GM18861 (cell line): Measurements from ENCODE around the gene SAV1.
A peak's percentile ranks its signal among the peaks of the same experiment; 100 is the strongest.
"Not testable (repeated sequence)": the region's sequence is repeated elsewhere in the genome, so short reads cannot be mapped to it uniquely, and the experiment has no call there.

Experiments used
- ATAC-seq: cut with Tn5 transposase; IDR thresholded peaks from one replicate; pipeline ENCODE4 v1.9.1; 2021; ENCODE audit not compliant: unreplicated experiment

Gene SAV1

DNA sequence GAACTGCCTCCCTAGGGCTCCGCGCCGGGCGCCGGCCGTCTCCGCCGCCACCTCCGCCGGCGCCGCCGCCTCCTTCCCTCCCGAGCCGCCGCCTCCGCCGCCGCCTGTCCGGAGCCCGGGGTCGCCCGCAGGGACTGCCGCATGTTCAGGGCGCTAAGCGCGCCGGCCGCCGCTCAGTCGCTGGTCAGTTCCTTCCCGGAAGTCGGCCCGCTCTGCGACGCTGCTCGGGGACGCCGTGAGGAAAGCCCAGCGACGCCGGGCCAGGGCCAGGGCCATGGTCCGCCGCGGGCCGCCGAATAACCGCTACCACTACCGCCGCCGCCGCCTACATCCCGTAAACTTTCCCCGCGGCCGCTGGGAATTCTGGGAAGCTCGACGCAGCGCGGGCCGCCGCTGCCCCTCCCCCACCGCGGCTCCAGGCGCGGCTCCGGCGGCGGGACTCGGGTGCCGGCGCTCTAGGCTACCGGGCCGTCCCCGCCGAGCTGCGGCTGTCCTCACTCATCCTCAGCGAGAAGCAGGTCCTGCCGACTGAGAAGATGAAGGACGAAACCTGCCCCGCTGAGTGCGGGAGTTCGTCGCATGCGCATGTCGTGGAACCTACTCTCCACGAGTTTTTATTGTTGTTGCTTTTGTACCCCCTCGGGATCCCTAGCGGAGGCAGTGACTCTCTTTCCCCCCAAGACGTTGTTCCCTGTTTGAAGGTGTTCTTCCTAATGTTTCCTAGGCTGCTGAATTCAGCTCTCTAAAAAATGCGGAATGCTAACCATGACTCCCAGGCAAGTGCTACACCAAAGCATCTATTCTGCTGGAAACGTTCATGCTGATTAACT lies at the start of gene SAV1:
Gene SAV1 (minus strand): TSS at position 311 of the 830 bp plus-strand sequence. CDS start 339 bp downstream, outside the sequence.
- peak; percentile 34 for ATAC-seq

DNA sequence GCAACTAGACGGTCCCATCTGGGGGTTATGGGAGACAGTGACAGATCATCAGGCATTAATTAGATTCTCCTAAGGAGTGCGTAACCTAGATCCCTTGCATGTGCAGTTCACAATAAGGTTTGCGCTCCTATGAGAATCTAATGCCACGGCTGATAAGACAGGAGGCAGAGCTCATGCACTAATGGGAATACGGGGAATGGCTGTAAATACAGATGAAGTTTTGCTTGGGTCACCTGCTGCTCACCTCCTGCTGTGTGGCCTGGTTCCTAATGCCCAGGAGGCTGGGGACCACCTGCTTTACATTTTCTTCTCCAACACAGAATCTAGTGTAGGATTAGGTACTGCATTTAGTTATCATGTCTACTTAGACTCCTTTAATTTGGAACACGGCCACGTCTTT lies 49.7 kb upstream of the SAV1 start:
- ATAC-seq = no peak

DNA sequence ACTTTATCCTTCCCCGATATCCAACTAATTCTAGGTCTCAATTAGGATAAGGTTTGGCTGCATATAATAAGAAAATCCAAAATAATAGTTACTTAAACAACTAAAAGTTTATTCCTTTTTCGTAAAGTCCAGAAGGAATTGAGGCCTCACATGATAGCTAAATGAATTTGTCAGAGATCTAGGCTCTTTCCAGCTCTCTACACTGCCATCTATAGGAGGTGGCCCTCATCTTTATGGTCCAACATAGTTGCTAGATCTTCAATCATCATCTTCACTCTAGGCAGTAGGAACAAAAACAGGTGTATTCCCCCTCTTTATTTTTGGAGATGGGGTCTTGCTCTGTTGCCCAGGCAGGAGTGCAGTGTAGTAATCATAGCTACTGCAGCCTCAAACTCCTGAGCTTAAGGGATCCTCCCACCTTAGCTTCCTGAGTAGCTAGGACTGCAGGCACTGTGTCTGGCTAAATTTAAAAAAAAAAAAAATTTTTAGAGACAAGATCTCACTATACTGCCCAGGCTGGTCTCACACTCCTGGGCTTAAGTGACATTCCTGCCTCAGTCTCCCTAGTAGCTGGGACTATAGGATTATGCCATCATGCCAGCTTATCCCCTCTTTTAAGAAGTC lies 46.5 kb upstream of the SAV1 start:
- ATAC-seq = peak; percentile 60

DNA sequence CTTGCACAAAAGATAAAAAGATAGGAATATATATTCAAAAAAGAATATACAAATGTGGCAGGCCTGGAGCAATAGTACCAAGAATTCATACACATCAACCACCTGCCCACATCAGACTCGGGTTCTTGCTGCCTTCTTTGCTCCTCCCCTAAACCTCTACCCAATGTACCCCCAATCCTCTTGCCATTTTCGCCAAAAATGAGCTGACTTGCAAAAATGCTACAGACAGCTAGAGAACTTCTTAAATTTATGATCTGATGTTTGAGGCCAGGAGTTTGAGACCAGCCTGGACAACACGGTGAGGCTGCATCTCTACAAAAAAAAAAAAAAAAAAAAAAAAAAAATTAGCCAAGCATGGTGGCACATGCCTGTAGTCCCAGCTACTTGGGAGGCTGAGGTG lies 42.9 kb upstream of the SAV1 start:
- ATAC-seq = no peak

DNA sequence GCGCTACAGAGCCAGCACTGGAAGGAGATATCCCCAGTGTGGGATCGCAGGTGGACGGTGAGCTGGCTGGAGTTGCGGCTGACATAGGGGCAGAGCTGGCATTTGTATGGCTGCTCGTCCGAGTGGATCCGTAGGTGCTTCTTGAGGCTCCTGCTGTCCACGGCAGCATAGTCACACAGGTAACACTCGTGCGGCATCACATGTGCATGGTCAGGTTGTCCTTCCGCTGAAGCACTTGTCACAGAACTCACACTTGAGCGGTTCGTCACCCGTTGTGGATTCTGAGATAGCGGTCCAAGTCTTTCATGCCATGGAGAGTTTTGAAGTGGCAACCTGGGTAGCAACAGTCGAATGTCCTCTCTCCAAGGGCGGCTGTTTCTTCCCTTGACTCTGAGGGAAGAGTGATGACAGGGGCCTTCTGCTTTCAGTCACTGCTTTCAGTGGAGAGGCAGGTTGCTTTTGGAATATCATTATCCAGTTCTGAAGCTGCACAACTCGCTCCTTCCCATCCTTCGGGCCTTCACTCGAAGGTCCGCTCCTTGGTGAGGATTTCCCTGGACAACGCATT lies 37.0 kb upstream of the SAV1 start:
- no peak for ATAC-seq

DNA sequence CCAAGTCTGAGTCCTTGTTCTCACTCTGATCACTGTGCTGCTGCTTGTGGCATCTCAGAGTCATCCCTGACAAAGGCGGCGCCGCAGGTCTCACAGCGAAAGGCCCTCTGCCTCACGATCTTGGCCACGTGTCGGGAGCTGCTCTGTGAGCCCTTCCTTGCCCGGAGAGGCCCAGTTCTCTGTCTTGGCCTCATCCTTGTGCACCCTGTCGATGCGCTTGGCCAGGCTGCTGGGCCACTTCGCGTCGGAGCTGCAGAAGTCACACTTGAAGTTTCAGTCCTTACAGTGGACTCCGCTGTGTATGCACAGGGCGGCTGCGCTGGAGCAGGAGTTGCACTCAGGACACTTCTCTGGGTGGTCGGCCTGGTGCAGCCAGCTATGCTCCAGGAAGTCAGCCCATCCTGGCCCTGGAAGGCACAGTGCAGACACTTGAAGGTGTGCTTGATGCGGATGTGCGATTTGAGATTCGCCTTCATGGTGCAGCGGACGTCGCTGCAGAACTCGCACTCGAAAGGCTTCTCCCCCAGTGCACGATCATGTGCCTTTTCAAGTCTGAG lies 36.4 kb upstream of the SAV1 start:
- no peak for ATAC-seq

DNA sequence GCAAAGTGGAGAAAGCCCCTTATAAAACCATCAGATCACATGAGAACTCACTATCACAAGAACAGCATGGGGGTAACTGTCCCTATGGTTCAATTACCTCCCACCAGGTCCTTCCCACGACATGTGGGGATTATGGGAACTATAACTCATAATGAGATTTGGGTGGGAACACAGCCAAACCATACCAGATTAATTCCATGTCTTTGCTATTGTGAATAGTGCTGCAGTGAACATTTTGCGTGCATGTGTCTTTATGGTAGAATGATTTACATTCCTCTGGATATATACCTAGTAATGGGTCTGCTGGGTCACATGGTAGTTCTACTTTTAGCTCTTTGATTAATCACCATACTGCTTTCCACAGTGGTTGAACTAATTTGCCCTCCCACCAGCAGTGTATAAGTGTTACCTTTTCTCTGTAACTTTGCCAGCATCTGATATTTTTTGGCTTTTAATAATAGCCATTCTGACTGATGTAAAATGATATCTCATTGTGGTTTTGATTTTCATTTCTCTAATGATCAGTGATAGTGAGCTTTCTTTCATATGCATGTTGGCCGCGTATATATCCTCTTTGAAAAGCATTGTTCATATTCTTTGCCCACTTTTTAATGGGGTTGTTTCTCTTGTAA lies 29.7 kb upstream of the SAV1 start:
- no peak for ATAC-seq

DNA sequence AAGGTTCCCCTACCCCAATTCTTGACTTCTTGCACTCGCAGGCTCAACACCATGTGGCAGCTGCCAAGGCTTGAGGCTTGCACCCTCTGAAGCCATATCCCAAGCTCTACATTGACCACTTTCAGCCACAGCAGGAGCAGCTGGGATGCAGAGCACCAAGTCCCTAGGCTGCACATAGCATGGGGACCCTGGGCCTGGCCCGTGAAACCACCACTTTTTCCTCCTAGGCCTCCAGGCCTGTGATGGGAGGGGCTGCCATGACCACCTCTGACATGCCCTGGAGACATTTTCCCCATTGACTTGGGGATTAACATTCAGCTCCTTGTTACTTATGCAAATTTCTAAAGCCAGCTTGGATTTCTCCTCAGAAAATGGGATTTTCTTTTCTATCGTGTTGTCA lies 26.2 kb upstream of the SAV1 start:
- ATAC-seq = not testable (repeated sequence)

DNA sequence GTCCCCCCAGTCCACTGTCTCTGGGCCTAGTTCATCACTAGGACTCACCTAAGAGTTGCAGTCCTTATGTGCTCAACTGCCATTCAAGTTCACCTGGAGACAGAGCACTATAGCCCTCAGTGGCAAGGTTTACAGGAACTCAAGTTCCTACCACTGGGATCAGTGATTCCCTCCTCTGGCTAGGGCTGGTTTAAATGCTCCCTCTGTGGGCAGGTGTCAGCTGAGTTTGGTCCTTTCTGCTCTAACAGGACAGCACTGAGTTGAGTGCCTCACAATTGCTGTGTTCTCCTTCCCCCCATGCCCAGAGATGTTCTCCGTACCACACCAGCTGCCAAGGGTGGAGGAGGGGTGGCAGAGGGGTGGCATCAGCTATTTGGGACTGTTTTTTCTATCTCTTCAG lies 20.8 kb upstream of the SAV1 start:
- no peak for ATAC-seq

DNA sequence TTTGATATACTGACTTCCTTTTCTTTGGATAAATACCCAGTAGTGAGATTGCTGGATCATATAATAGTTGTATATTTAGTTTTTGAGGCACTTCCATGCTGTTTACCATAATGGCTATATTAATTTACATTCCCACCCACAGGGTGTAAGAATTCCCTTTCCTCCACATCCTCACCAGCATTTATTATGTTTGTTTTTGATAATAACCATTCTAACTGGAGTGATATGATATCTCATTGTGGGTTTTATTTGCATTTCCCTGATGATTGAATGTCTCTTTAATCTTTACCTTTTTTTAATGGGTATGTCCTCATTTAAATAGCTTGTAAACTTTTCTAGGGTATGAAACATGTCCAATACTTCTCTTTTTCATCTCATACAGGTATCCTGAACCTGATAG lies 11.6 kb upstream of the SAV1 start:
- ATAC-seq = no peak

DNA sequence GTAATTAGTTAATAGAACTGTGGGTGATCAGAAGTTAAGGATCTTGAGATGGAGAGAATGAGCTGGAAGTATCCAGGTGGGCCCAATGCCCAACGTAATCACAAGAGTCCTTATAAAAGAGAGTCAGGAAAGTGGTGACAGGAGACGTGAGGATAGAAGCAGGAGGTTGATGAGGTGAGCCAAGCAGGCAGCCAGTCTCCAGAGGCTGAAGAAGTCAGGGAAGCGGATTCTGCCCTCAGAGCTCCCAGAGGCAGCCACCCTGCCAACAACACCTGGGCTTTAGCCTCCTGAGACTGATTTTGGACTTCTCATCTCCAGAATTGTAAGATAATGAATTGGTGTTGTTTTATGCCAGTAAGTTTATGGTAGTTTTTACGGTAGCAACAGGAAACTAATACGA lies 10.1 kb upstream of the SAV1 start:
- ATAC-seq = no peak

DNA sequence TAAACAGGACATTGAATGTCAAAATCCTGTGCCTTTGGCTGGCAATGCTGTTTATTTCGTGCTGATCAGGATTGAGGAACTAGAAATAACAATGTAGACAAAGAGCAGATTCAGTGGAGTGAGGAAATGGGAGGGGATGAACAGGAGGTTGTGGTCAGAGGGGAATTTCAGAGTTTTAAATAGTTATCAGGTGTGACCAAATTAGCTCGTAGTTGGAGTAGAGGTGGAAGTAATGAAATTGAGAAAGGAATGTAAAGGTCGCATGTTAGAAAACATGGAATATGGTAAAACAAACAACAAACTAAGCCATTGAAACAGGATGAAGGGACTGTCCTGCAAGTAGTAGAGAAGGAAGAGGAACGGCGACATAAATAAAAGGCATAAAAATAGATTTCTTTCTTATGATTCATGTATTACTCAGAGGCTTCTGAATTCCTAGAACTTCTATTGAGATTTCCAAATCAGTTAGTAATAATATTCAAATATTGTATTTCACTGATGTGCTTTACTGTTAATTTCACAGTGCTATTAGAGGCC lies 9.5 kb upstream of the SAV1 start:
- peak; percentile 52 for ATAC-seq

DNA sequence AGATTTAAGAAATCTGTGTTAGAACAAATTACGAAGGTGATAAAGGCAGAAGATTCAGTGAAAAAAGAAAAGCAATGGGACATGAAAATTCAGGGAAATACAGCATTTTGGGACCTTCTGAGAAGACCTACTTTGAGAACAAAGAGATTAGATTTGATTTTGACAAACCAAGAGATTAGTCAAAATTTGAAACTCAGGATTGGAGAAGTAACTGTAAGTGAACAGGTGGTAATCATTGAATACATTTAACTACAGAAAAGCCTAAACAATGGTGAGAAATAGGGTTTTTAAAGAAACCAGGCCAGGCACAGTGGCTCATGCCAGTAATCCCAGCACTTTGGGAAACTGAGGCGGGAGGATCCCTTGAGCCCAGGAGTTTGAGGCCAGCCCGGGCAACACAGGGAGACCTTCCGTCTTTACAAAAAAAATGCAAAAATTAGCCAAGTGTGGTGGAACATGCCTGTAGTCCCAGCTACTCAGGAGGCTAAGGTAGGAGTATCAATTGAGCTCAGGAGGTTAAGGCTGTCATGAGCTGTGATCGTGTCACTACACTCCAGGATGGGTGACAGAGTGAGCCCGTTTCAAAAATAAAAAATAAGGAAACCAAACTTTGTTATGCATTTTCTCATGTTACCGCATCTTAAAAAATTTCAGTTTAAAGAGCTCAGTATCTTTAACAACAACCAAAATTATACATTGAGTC lies 8.9 kb upstream of the SAV1 start:
- peak; percentile 19 for ATAC-seq

DNA sequence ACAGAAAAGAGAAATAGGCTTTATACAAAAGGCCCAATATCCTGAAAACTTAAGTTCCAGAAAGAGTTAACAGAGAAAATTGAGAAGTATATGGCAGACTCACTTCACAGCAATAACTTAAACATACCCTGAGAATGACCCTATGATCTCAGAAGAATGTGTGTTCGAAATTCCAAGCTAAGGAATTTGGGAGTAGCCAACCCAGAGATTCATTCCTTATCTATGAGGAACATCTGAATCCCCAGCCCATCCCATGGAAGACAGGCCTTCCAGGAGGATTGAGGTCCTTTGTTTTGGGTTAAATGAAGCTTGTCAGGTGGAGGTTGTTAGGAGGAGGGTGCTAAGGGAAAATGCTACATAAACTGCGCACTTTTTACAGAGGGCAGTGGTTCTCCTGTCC lies 7.5 kb upstream of the SAV1 start:
- no peak for ATAC-seq

DNA sequence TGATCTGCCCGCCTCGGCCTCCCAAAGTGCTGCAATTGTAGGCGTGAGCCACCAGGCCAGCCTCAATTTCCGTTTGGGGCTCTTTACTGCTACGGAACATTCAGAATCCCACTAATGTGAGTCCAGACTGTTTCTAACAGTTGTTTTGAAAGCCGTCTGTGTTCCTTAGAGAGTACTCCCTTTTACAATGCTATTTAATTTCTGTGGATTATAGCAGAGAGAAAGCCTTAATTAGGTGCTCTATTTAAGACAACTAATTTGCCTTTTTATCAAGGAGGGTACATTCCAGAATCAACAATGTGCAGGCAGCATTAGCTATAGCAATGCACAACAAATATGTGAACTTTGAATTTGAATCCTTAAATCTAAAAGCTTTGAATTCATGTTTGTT lies 2.8 kb upstream of the SAV1 start:
- ATAC-seq = no peak

DNA sequence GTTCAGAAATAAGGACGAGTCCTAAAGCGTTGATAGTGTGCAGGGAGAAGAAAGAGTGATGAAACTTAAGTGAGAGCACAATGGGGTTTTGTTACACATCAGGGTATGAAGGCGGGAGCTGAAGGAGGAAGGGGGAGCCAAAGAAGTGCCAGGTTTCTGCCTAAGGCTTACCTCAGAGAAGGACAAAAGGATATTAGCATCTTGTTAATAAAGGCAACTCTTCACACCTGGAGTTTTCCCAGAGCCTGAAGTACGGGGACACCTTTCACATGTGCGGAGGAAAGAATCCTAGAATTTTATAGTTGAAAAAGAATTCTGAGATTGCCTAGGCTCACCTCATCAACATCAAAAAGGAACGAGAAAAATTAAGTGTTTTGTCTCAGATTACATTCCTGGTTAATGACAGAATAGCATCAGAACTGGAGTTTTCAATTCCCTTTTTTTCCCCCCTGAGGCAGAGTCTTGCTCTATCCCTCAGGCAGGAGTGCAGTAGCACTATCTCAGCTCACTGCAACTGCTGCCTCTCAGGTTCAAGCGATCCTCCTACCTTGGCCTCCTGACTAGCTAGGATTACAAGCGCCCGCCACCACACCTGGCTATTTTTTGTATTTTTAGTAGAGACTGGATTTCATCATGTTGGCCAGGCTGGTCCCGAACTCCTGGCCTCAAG lies 2.2 kb upstream of the SAV1 start:
- ATAC-seq = no peak

DNA sequence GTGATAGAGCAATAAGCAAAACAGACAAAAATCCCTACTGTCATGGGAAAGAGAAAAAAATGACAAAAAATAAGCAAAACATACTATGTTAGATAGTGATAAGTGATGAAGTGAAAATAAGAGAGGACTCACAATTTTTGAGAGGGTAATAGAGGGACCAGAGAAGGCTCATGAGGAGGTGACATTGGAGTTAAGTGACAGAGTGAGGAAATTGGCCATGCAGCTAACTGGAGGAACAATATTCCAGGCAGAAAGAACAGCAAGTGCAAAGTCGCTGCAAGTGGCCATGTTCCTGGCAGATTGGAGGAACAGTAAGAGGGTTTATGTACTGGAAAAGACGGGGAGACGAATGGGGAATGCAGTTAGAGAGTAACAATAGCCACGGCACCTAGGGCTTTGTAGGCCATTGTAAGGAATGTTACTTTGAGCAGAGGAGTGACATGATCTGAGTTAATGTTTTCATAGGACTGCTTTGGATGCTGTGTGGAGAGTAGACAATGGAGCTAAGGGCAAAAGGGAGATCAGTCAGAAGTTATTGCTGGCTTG lies 1.4 kb upstream of the SAV1 start:
- ATAC-seq = no peak

DNA sequence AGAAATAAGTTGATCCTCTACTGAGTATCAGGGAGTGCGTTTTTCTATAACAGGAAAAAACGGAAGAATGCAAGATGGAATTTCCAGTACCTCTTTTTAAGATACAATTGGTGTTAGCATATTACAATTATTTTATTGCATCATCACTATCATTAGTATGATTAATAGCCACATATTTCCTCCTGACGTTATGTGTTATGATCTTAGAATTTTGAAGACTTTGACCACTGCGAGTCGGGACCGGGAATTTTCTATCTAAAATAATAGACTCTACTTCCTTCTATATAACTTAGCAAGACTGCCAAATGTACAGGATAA lies 679 bp upstream of the SAV1 start:
- ATAC-seq = no peak

DNA sequence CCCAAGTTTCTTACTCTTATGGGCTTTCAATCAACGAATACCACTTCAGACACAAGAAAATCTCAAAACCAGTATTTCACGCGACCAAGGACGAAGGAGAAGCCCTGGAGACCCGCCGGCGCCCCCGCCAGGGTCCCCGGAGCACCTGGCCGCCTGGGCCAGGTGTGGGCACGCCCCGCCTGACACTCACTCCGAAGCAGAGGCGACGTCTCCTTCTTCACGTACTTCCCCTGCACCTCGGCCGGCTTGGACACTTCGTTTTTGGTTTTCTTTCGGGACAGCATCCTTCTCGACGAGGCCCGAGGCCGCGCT lies 466 bp downstream of the SAV1 start:
- peak; percentile 27 for ATAC-seq
